ENCODE measurements around the gene KCNK3.
"Not testable (repeated sequence)": the region's sequence is repeated elsewhere in the genome, so short reads cannot be mapped to it uniquely, and the experiment has no call there.

The KCNK3 gene

DNA sequence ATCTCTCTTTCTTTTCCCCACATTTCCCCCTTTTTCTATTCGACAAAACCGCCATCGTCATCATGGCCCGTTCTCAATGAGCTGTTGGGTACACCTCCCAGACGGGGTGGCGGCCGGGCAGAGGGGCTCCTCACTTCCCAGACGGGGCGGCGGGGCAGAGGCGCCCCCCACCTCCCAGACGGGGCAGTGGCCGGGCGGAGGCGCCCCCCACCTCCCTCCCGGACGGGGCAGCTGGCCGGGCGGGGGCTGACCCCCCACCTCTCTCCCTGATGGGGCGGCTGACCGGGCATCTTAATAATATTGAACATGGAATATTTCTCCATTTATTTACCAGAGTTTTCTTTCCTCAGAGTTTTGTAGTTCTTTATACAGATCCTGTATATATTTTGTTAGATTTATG, 27.2 kb upstream of the KCNK3 start:
- not testable (repeated sequence) for DNase-seq (ENCODE audit: low spot score); FAIRE-seq

DNA sequence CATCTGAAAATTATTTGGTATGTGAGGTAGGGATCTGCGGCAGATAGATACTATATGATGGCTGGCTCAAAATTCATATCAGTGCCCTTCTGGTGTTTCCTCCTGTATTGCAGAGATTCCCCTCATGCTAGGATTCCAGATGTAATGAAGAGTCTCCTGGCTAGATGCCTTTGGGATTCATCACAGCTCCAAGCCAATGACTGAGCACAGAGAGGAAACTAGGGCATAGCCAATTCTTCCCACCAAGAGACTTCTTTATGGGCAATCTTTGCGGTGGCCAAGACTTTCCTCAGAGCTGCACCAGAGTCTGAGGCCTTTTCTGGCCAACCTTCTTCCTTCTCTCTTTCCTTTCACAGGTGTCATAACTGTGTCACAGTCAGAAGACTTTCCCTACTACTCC, 25.9 kb upstream of the KCNK3 start:
- no peak for DNase-seq (ENCODE audit: low spot score)
- FAIRE-seq, result no peak

DNA sequence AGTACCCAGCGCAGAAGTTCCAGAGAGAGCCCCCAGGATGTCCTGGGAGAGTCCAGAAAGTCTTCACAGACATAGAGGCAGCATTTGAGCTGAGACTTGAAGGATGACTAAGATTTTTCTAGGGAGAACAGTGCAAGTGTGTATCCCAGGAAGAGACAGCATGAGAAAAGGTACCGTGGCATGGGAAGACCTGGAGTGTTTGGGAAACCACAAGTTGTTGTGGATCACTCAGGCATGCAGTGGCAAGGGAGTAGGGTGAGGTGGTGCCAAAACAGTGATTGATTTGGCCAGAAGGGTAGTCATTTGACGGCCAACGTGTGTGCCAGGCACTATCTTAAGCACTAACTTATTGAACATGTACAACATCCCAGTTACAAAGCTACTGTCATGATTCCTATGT, 24.5 kb upstream of the KCNK3 start:
- peak; percentile 44 for DNase-seq (ENCODE audit: low spot score)
- FAIRE-seq, result peak; percentile 68

DNA sequence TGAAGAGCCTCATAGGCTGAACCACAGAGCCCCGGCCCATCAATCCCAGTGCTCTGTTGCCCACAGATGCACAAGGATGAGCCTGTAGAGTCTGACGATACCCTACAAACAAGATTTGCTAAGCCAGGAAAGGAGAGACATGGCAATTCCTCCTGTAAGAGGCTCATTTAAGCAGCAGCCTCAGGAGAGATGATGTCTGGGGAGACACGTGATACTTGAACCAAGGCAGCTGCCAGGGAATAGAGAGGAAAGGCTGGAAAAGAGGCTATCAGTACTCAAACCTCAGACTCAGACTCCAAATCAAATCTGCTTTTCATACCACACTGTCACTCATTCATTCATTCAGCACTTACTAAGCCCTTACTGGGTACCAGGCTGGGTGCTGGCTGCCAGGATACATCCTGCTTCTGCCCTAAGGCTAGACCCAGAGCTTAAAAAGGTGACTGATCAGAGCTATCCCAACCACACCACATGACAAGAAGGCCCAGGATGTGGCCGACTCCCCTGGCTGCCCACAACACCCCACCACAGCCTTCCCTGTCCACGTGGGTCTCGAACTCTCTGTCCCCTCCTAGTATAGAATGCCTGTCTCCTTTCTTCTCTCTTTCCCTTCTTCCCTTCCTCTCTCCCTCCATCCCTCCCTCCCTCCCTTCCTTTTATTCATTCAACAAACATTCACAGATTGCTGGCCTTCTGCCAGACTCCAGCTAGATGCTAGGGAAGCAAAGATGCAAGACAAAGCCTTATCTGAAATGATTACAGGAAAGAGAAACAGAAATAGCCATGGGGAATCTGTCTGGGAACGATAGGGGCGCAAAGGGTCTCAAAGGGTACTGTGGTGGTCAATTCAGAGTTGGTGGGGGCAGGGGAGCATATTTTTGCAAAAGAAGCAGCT, 23.4 kb upstream of the KCNK3 start:
- FAIRE-seq (no peak), DNase-seq (ENCODE audit: low spot score) (no peak)

DNA sequence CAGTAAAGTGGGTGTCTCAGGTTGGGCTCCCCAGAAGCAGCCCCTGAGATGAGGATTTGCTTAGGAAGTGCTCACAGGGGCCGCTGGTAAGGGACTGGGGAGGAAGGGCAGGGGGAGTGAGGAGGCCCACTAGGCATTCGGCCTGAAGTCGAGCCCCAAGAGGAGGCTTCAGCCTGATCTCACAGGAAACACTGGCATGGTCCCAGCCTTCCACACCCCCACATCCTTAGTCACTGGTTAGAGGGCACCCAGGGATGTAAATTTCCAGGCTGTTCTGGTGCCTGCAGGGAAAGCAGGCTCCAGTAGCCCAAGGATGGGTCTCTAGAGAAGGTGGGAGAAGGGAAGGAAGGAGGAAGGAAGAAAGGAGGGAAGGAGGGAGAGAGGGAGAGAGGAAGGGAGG, 22.4 kb upstream of the KCNK3 start:
- FAIRE-seq (no peak), DNase-seq (ENCODE audit: low spot score) (no peak)

DNA sequence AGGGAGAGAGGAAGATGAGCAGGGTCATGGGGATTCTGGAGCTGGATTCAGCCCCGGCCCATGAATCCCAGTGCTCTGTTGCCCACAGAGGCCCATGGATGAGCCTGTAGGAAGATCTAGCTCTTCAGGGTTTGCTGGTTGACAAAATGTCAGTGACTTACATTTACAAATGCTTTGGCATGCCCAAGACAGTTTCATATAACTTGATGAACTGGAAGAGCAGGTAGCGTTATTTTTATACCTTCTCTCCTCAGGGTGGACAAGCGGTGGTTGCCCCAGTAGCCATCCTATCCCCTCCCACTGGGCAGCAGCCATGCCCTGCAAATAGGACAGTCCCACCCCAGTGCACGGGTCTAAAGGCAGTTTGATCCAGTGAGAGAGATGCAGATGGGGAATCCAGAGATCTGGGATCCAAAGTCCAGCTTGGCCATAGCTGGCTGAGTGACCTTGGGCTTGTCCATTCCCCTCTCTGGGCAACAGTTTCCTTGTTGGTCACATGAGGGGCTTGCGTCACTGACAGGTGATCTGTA, 21.5 kb upstream of the KCNK3 start:
- FAIRE-seq (no peak), DNase-seq (ENCODE audit: low spot score) (no peak)

DNA sequence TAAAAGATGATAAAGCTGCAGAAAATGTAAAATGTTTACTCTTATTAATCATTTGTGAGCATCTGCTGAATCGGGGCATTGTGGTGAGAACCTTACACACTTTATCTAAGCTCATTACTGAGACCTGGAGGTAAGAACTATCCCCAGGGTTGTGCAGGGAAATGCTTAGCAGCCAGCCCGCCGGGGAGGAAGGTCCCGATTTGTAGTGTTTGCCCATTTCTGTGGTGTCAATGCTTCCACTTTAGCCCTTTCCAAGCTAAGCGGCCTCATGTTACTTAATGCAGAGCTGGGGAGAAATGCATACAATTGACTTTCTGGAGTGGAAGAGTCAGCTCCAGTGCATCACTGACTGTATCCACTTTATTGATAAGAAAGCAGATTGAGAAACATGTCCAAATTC, 20.8 kb upstream of the KCNK3 start:
- FAIRE-seq (no peak), DNase-seq (ENCODE audit: low spot score) (no peak)

DNA sequence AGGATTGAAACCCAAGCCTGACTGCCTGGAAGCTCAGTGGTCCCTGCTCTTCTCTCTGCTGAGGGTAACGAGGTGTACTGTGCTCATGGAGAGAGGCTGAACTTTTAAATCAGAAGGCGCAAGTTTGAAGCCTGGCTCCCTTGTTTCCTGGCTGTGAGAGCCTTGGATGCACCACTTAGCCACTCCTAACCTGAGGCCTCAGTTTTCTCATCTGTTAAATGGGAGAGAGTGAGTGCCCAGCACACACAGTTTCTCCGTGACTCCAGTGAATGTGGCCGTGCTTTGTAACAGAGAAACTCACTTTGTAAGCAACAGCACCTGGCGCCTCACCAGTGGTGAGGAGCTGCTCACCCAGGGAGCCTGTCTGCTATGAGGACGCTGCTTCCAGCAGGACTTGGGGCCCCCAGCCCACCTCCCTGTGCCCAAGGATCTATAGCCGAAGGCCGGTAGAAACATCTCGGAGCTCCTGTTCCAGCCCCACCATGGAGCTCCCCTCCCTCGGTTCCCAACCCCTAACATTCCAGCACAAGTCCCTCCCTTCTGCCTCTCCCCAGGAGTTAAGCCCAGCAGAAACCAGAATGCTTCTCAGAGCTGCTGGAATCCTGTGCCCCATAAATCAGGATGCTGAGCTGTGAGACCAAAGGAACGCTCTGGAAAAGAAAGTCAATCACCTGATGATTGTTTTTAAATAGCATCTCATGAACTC, 20.3 kb upstream of the KCNK3 start:
- FAIRE-seq (no peak), DNase-seq (ENCODE audit: low spot score) (no peak)

DNA sequence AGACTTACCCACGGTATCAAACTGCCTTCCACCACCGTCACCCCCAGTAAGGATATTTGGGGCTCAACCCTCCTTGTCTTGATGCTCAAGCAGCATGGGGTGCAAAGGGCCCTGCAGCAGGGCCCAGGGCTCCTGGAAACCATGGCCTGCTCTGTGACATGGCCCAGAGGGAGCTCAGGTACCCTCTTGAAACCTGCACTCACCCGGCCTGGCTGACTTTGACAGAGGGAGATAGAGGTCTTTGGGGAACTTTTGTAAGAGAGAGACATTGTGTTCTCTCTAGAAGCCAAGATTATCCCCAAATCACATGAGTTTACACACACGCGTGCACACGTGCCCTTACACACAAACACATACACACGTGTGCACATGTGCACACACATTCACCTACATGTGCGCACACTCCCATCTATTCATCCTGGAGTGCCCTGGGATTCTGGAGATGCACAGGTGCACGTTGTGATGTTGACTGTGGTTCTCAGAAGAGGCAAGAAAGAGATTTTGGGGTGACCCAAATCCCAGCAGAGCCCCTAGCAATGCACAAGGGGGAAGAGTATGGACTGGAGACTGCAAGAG, 19.6 kb upstream of the KCNK3 start:
- no peak for FAIRE-seq
- DNase-seq (ENCODE audit: low spot score), result no peak

DNA sequence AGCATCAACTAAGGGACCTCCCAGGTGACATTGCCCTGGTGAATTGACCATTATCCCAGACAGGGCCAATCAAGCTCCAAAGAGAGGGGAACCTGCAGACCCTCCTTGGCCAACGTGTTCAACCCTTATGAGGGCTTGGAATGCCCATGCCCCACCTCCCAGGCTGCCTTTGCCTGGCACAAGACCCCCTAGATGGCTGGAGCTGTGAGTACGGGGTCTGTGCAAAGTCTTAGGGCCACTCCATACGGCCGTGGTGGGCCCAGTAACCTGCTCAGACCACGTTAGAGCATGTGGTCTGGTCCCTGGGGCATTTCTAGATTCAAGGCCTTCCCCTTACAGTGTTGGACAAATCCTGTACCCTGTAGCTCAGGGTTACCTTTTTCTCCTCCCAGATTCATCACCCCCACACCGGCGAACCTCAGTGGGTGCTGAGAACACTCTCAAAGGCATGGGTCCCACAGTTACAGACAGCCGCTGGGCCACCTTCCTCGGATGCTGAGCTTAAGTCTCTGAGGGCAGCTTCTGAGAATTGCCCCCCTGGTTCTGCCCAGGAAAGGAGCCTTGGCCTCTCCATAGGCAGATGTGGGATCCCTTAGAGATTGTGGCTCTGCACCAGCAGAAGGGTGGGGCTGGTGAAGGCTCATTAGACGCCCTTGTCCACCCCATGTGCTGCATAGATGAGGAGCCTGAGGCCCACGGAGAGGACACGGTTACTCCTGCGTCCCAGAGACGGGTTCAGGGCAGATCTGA, 18.3 kb upstream of the KCNK3 start:
- DNase-seq (ENCODE audit: low spot score) (no peak), FAIRE-seq (no peak)

DNA sequence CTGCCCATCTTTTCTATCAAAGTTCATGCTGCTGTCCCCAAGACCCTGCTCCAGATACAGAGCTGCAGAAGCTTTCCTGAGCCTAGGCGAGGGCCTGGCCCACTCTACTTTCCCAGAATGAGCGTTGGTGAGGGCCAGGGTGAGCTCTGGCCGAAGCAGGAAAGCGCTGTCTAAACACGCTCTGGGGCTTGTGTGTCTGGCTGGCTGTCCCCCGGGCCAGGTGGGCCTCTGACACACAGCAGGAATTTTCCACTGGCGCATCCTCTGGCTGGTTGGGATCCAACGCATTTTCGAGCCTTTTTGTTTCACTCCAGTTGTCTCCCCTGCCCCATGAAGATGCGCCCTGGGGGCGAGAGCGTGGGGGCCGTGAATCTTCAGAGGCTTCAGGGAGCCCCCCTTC, 17.8 kb upstream of the KCNK3 start:
- FAIRE-seq (no peak), DNase-seq (ENCODE audit: low spot score) (no peak)

DNA sequence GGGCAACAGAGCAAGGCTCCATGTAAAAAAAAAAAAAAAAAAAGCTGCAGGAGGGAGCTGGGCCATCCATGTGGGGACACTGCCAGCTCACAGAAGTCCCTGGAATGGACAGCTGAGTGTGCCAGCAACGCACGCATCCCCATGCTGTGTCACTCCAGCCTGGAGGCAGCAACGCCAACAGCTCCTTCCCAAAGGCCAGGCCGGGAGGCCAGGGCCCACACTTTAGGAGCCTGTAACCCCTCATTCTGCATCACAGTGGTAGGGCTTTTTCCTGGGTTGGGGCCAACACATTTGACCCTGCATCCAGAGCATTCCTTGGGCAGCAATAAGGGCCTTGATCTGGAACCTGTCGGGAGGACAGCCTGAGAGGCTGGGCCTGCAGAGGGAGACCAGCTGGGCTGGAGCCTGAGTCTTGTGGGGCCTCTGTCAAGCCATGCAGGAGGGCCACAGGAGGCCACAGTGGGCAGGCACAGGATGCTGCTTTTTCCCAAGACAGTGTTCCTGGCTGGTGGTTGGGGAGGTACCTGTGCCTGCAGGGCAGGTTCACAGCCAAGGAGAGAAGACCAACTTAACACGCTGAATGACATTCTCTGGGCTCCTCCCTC, 16.8 kb upstream of the KCNK3 start:
- DNase-seq (ENCODE audit: low spot score), result no peak
- FAIRE-seq, result no peak

DNA sequence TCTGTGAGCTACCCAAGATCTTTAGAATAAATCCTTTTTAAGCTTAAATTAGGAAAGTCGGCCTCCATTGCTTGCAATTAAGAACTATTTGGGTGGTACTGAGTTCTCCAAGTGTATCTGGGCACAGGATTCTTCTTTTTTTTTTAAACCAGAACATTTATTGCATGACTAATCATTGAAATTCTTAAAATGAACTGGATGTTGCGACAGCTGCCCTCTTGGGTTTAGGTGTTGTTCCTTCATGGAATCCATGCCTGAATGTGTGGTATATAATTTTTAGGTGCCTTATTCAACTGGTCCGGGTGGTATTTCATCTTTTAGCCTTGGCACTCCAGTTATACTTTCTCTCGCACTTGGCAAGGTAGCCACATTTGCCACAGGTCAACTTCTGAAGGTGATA, 14.5 kb upstream of the KCNK3 start:
- DNase-seq (ENCODE audit: low spot score), result no peak
- no peak for FAIRE-seq

DNA sequence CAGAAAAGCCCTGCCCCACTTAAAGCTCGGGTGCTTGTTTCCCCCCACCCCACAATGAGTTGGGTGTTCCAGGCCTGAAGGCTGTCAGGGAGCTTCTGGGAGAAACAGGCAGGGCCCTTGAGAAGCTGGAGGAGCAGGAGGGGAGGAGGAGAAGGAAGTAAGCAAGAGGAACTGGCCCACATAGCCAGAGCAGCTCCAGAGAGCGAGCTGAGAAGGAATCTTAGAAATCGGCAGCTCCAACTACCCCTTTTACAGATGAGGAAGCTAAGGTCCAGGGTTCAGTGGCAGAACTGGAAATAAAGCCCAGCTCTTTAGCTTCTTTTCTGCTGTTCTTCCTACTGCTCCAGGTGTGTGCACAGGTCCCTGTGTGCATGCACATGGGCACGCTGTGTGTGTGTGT, 12.7 kb upstream of the KCNK3 start:
- DNase-seq (ENCODE audit: low spot score), result no peak
- FAIRE-seq, result no peak

DNA sequence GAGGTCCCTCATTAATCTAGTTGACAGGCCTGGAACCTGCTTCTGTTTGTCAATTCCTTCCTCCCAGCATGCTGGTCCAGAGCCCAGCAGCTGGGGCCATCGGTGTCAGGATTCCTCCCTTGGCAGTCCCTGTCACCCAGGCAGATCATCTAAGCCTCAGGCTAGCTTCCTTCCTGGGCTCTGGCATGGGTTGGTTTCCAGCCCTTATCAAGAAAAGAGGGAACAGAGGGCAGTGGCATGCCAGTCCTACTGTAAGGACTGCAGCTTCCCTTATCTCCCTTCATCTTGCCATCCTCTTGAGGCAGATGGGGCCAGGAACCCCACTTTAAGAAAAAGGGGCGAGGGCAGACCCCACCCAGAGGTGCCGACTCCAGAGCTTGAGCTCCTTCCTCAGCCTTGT, 10.9 kb upstream of the KCNK3 start:
- DNase-seq (ENCODE audit: low spot score) (no peak), FAIRE-seq (no peak)

DNA sequence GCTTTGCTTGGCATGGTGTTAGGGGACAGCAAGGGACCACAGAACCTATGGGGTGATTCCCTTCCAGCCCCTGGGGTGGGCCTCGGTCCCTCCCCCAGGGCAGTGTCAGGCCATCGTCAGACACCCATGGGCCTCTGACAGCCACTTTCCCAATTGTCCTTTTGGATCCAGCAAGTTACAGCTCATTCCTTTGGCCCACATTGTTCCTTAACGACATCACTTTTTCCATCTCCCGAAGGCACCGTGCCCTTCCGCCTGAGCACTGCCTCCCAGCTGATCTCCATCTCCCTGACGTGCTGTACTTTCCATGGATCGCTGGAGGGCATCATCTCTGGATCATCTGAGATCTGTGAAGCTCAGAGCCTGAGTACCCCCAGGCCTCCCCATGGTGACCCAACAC, 10.4 kb upstream of the KCNK3 start:
- FAIRE-seq (no peak), DNase-seq (ENCODE audit: low spot score) (no peak)

DNA sequence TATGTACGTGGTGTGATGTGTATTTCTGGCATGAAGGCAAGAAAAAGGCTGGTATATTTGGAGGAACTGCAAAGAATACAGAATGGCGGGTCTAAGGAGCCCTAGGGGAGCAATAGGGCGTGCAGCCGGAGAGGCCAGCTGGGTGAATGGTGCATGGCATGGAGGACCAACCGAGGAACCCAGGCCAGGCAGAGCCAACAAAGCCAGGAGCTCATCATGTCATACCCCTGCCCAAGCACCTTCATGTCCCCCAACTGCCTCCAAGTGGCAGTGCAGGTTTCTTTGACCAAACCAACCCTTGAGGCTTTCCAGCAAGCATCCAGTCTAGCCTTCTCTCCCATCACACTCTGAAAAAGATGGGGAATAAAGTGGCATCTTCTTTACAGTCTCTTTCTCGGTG, 8.9 kb upstream of the KCNK3 start:
- DNase-seq (ENCODE audit: low spot score), result no peak
- FAIRE-seq, result no peak

DNA sequence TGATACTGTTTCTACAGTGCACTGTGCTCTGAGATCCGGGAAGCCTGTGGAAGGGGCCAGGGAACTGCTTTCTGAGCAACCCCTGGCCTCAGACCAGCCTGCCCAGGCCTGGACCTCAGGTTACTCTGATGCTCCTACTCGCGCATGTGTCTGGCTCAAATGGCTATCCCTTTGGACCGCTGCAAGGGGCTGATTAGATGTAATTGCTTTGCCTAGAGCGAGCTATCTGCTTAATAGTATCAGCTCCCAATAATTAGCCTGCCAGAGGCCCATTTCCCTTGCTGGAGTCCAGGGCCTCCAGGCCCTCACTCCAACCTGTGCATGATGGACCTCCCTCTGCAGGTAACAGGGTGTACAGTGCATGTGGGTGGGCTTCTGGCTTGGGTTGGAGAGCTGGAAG, 7.2 kb upstream of the KCNK3 start:
- FAIRE-seq (no peak), DNase-seq (ENCODE audit: low spot score) (no peak)

DNA sequence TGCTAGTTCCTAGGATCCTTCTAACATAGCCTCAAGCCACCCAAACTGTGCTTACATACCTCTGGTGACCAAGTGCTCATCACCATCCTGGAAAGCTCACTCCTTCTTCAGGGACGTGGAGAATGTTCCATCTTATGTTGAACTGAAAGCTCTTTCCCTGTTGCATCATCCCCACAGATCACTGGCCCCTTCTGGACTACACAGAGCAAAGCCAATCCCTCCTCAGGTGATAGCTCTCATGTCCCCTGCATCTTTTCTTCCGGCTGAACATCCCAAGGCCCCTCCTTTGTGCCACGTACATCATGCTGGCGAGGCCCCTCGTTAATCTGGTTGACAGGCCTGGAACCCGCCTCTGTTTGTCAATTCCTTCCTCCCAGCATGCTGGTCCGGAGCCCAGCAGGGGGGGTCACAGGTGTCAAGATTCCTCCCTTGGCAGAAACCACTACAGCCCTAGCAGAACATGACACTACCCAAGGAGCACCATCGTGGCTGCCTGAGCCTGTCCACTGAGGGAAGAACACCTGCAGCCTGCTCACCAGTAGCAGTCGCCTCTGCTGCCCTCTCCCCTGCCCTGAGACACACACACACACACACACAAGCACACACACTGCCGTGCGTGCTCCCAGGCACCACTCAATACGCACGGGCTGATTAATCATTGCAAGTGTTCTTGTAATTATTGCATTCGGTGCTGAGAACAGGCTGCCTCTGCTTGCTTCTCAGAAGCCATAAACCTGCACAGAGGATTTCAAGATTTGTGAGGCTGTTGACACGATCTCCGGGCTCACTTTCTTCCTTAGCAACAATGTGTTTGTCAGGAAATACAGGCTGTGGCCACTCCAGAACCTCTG, 6.3 kb upstream of the KCNK3 start:
- DNase-seq (ENCODE audit: low spot score) (no peak), FAIRE-seq (no peak)

DNA sequence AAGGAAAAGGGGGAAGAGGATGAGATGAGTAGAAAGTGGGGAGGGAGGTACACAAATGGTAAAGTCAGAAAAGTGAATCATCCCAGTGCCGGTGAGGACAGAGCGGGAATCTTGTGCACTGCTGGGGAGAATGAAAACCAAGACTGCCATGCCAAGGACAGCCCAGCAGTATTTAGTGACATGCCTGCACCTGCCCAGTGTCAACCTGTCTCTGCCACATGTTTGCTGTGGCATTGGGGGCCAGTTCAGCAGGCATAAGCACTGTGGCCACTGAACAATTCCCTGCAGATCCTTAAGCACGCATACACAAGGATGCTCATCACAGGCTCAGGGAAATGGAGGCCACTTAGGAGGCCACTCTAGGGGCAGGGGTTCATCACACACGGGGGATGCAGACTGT, 5.2 kb upstream of the KCNK3 start:
- no peak for DNase-seq (ENCODE audit: low spot score)
- FAIRE-seq, result no peak

Measured in RCC 7860 (cell line).